Fibroblast of the aortic adventitia (primary cell): ENCODE data around the gene TPRN. TPM values are rescaled to one million over a fixed set of nuclear protein-coding genes. Genes with fewer than 3 reads are reported as not detected.

Source experiments
- DNase-seq: peaks from one replicate; pipeline ENCODE4 v3.0.0-alpha.2; 2010; ENCODE audit warnings: low read depth
- H3K4me3 ChIP-seq: 2 replicates; pipeline ENCODE4 v1.5.1; 2011; ENCODE audit warnings: low read depth, mild to moderate bottlenecking, control low read depth, low read length, moderate library complexity
- total RNA-seq: library from RNA; depleted of rRNA; stranded (reverse); fragments of >200 nt; gene quantifications from 2 replicates; pipeline ENCODE4 v1.2.3, GENCODE V29; 2012; ENCODE audit warnings: low replicate concordance
- TF ChIP-seq, protein P1 (sequence below): IDR thresholded peaks from 2 replicates; pipeline ENCODE4 v1.5.1; 2011; ENCODE audit warnings: mild to moderate bottlenecking, low read length, control low read depth, inconsistent platforms; ENCODE audit not compliant: insufficient read depth

The TPRN gene
- total RNA-seq, 1 donor: 8.0 TPM

DNA sequence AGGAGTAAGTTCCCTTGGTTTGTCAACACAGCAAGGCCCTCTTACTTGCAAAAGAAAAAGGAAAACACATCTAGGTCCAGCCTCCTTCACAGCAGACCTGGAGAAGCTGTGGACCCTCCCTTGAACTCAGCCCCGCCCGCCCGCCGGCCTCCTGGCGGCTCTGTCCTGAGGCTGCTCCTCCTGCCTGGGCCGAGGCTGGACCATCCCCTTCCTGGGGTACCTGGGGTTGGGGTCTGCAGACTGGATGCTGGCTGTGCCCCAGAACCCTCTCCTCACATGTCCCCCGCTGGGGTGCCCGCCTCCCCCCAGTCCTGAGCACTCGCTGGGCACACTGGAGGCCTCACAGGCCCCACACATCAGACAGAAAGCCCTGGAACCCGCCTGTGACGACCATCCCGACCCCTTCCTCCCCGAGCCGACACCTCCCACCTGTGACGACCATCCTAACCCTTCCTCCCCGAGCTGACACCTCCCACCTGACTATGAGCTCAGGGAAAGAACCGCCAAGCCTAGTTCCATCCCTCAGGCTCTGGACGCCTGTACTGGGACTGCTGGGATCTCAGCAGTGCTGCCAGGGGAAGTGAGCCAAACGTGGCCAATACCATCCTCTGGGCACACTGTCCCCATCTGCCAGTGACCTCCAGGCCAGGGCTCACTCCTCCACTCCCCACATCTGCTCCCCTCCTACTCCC, 21.5 kb downstream of the TPRN start:
- DNase-seq: no peak
- TF ChIP-seq, protein P1, sequence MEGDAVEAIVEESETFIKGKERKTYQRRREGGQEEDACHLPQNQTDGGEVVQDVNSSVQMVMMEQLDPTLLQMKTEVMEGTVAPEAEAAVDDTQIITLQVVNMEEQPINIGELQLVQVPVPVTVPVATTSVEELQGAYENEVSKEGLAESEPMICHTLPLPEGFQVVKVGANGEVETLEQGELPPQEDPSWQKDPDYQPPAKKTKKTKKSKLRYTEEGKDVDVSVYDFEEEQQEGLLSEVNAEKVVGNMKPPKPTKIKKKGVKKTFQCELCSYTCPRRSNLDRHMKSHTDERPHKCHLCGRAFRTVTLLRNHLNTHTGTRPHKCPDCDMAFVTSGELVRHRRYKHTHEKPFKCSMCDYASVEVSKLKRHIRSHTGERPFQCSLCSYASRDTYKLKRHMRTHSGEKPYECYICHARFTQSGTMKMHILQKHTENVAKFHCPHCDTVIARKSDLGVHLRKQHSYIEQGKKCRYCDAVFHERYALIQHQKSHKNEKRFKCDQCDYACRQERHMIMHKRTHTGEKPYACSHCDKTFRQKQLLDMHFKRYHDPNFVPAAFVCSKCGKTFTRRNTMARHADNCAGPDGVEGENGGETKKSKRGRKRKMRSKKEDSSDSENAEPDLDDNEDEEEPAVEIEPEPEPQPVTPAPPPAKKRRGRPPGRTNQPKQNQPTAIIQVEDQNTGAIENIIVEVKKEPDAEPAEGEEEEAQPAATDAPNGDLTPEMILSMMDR: no peak
- H3K4me3 ChIP-seq: no peak overlapping the region

- no peak overlapping the region for H3K4me3 ChIP-seq
- TF ChIP-seq, protein P1: no peak
- no peak for DNase-seq
Observed at GRCh38 chr9:137178201-137178938, 22.2 kb downstream of the TPRN start.

GRCh38 chr9:137176302-137177182, 24.0 kb downstream of the TPRN start:
- peak; percentile 16 for DNase-seq
- H3K4me3 ChIP-seq: no peak overlapping the region
- TF ChIP-seq, protein P1: peak; percentile 65

DNA sequence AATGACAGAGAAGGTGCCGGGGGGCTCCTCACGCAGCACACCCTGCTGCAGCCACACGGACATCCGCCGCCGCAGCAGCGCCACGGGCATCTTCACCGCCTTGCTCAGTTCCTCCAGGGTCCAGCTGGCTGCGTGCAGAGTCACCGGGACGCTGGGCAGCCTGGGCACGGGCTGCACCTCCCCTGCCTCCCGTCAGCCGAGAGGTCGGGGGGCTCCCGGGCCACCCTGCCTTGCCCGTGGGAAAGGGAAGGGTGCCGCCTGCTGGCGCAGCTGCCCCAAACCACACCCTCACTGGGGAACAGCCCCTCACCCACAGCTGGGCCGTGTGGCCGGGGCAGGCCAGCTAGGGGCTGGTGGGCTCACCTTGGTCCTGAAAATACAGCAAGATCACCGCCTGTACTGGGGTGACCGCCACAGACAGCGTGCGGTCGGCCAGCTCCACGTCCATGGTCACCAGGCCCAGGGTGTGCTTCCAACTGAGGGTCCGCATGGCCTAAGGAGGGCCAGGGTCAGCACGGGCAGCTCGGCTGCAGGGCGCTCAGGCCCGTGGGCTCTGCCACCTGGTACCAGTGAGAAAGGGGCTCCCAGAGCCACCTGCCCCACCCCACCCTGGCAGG, 25.1 kb downstream of the TPRN start:
- no peak for DNase-seq

GRCh38 chr9:137174722-137175293, 25.7 kb downstream of the TPRN start:
- no peak overlapping the region for H3K4me3 ChIP-seq
- TF ChIP-seq, protein P1: no peak
- no peak for DNase-seq

More for the DNA sequence above, 25.1 kb downstream of the TPRN start:
- TF ChIP-seq, protein P1: no peak
- no peak overlapping the region for H3K4me3 ChIP-seq
